Activated naive CD4-positive, alpha-beta T cell treated with anti-CD3 and anti-CD28 coated beads, Interleukin-2, amount 10 ng/mL, durations not matched to agents 7 days and 5 days (primary cell): ENCODE results near the gene DNTT.

Experiments used
- CTCF ChIA-PET: fragments of 350-600 bp; sonication (Branson Sonifier 250); formaldehyde crosslinking; loops from one replicate; lab custom pipeline; 2021; ENCODE audit warnings: antibody characterized with exemption; lab: Charles Lee
- DNase-seq: peaks from one replicate; pipeline ENCODE4 v3.0.0-alpha.2; 2020
- H3K27ac Mint-ChIP-seq: one replicate; pipeline ENCODE4 v1.8.0; 2021; ENCODE audit warnings: mild to moderate bottlenecking, moderate library complexity, mixed read lengths
- H3K27me3 Mint-ChIP-seq: one replicate; pipeline ENCODE4 v1.8.0; 2021; ENCODE audit warnings: mild to moderate bottlenecking, mixed read lengths
- H3K36me3 Mint-ChIP-seq: one replicate; pipeline ENCODE4 v1.8.0; 2021; ENCODE audit warnings: mixed read lengths
- H3K4me1 Mint-ChIP-seq: one replicate; pipeline ENCODE4 v1.8.0; 2021; ENCODE audit warnings: mixed read lengths
- H3K4me3 Mint-ChIP-seq: one replicate; pipeline ENCODE4 v1.8.0; 2021; ENCODE audit warnings: mild to moderate bottlenecking, moderate library complexity, mixed read lengths
- H3K9me3 Mint-ChIP-seq: one replicate; pipeline ENCODE4 v1.8.0; 2021; ENCODE audit warnings: mixed read lengths

DNTT gene

GRCh38 chr10:96269438-96270300, 34.6 kb upstream of the DNTT start:
- Mint-ChIP-seq H3K4me3 (no peak overlapping the region), H3K9me3 (no peaks in the 10 kb centered on the region), H3K27ac (no peak overlapping the region), H3K4me1 (no peaks in the 10 kb centered on the region), H3K27me3 (peaks cover 16% of the 10 kb centered on the region), H3K36me3 (no peaks in the 10 kb centered on the region)
- CTCF ChIA-PET, result interaction anchor here (0.6 to 2.1 kb wide), 2 partner anchors 40 to 71 kb away, joined by 4 to 7 read pairs; no protein-coding TSS in a partner anchor
- no peak for DNase-seq

GRCh38 chr10:96270571-96270970, 33.7 kb upstream of the DNTT start:
- no peak overlapping the region for H3K27ac Mint-ChIP-seq
- H3K27me3 Mint-ChIP-seq, result peaks cover 13% of the 10 kb centered on the region
- no peaks in the 10 kb centered on the region for H3K4me1 Mint-ChIP-seq
- CTCF ChIA-PET, result interaction anchor here (1.0 to 2.1 kb wide), 2 partner anchors 8 to 41 kb away, joined by 3 to 7 read pairs; no protein-coding TSS in a partner anchor
- H3K36me3 Mint-ChIP-seq, result no peaks in the 10 kb centered on the region
- H3K4me3 Mint-ChIP-seq, result no peak overlapping the region
- no peak for DNase-seq
- no peaks in the 10 kb centered on the region for H3K9me3 Mint-ChIP-seq

GRCh38 chr10:96271016-96271815, 33.0 kb upstream of the DNTT start, which contains the start of gene BLNK:
Gene BLNK, minus strand, starts transcription at chr10:96271569. Its CDS starts 171 bp downstream, at chr10:96271398.
- Mint-ChIP-seq H3K36me3 (no peaks in the 10 kb centered on the region), H3K4me3 (no peak within 1 kb of the TSS), H3K4me1 (no peaks in the 10 kb centered on the region), H3K27me3 (peaks cover 10% of the 10 kb centered on the region), H3K27ac (no peak within 1 kb of the TSS), H3K9me3 (no peaks in the 10 kb centered on the region)
- CTCF ChIA-PET, result interaction anchor here (1.0 to 2.1 kb wide), 3 partner anchors 9 to 254 kb away, joined by 3 to 7 read pairs (median 3); no protein-coding TSS in a partner anchor
- DNase-seq, result no peak

GRCh38 chr10:96272316-96273280, 31.6 kb upstream of the DNTT start:
- CTCF ChIA-PET, result interaction anchor here (1.3 kb wide), 1 partner anchor 256 kb away, joined by 3 read pairs; no protein-coding TSS in a partner anchor
- H3K4me3 Mint-ChIP-seq, result no peak overlapping the region
- H3K9me3 Mint-ChIP-seq, result no peaks in the 10 kb centered on the region
- no peaks in the 10 kb centered on the region for H3K4me1 Mint-ChIP-seq
- no peaks in the 10 kb centered on the region for H3K36me3 Mint-ChIP-seq
- no peak for DNase-seq
- H3K27ac Mint-ChIP-seq, result no peak overlapping the region
- H3K27me3 Mint-ChIP-seq, result peaks cover 10% of the 10 kb centered on the region

GRCh38 chr10:96275685-96276418, 28.4 kb upstream of the DNTT start:
- H3K4me3 Mint-ChIP-seq, result no peak overlapping the region
- no peak for DNase-seq
- no peaks in the 10 kb centered on the region for H3K4me1 Mint-ChIP-seq
- CTCF ChIA-PET, result no interaction called here
- no peaks in the 10 kb centered on the region for H3K9me3 Mint-ChIP-seq
- peaks cover 10% of the 10 kb centered on the region for H3K27me3 Mint-ChIP-seq
- no peaks in the 10 kb centered on the region for H3K36me3 Mint-ChIP-seq
- H3K27ac Mint-ChIP-seq, result no peak overlapping the region

GRCh38 chr10:96276426-96276825, 27.8 kb upstream of the DNTT start:
- no peak overlapping the region for H3K4me3 Mint-ChIP-seq
- H3K27ac Mint-ChIP-seq, result no peak overlapping the region
- no peaks in the 10 kb centered on the region for H3K9me3 Mint-ChIP-seq
- no peaks in the 10 kb centered on the region for H3K4me1 Mint-ChIP-seq
- peaks cover 10% of the 10 kb centered on the region for H3K27me3 Mint-ChIP-seq
- H3K36me3 Mint-ChIP-seq, result no peaks in the 10 kb centered on the region
- no peak for DNase-seq
- CTCF ChIA-PET, result no interaction called here

GRCh38 chr10:96276831-96277230, 27.4 kb upstream of the DNTT start:
- DNase-seq, result no peak
- Mint-ChIP-seq H3K27me3 (peaks cover 9% of the 10 kb centered on the region), H3K4me3 (no peak overlapping the region), H3K4me1 (no peaks in the 10 kb centered on the region), H3K36me3 (no peaks in the 10 kb centered on the region), H3K9me3 (no peaks in the 10 kb centered on the region), H3K27ac (no peak overlapping the region)
- CTCF ChIA-PET, result no interaction called here

- H3K4me1 Mint-ChIP-seq, result no peaks in the 10 kb centered on the region
- no peak overlapping the region for H3K27ac Mint-ChIP-seq
- DNase-seq, result no peak
- H3K27me3 Mint-ChIP-seq, result no peaks in the 10 kb centered on the region
- H3K36me3 Mint-ChIP-seq, result no peaks in the 10 kb centered on the region
- no peaks in the 10 kb centered on the region for H3K9me3 Mint-ChIP-seq
- CTCF ChIA-PET, result no interaction called here
- no peak overlapping the region for H3K4me3 Mint-ChIP-seq
These were observed 25.0 kb upstream of the DNTT start for GRCh38 chr10:96279191-96279641.

GRCh38 chr10:96280859-96281258, 23.4 kb upstream of the DNTT start:
- no peaks in the 10 kb centered on the region for H3K27me3 Mint-ChIP-seq
- CTCF ChIA-PET, result no interaction called here

GRCh38 chr10:96281444-96282029, 22.7 kb upstream of the DNTT start:
- no peak for DNase-seq
- CTCF ChIA-PET, result no interaction called here
- Mint-ChIP-seq H3K4me3 (no peak overlapping the region), H3K27ac (no peak overlapping the region), H3K27me3 (no peaks in the 10 kb centered on the region), H3K36me3 (no peaks in the 10 kb centered on the region), H3K9me3 (no peaks in the 10 kb centered on the region), H3K4me1 (no peaks in the 10 kb centered on the region)

More at GRCh38 chr10:96280859-96281258, 23.4 kb upstream of the DNTT start:
- Mint-ChIP-seq H3K4me3 (no peak overlapping the region), H3K36me3 (no peaks in the 10 kb centered on the region), H3K4me1 (no peaks in the 10 kb centered on the region), H3K27ac (no peak overlapping the region), H3K9me3 (no peaks in the 10 kb centered on the region)
- no peak for DNase-seq

- CTCF ChIA-PET, result interaction anchor here (1.3 kb wide), 1 partner anchor 54 kb away, joined by 3 read pairs; no protein-coding TSS in a partner anchor
- no peak overlapping the region for H3K4me3 Mint-ChIP-seq
- no peak overlapping the region for H3K27ac Mint-ChIP-seq
- DNase-seq, result no peak
- peaks cover 14% of the 10 kb centered on the region for H3K4me1 Mint-ChIP-seq
- no peaks in the 10 kb centered on the region for H3K27me3 Mint-ChIP-seq
- no peaks in the 10 kb centered on the region for H3K9me3 Mint-ChIP-seq
- H3K36me3 Mint-ChIP-seq, result no peaks in the 10 kb centered on the region
These were observed 20.9 kb upstream of the DNTT start for GRCh38 chr10:96283351-96283750.

GRCh38 chr10:96283756-96284155, 20.5 kb upstream of the DNTT start:
- H3K27me3 Mint-ChIP-seq, result no peaks in the 10 kb centered on the region
- no peak overlapping the region for H3K27ac Mint-ChIP-seq
- no peak overlapping the region for H3K4me3 Mint-ChIP-seq
- H3K9me3 Mint-ChIP-seq, result no peaks in the 10 kb centered on the region
- no peaks in the 10 kb centered on the region for H3K36me3 Mint-ChIP-seq
- no peak for DNase-seq
- CTCF ChIA-PET, result interaction anchor here (1.3 kb wide), 1 partner anchor 54 kb away, joined by 3 read pairs; no protein-coding TSS in a partner anchor
- H3K4me1 Mint-ChIP-seq, result peaks cover 16% of the 10 kb centered on the region
